Heart left ventricle (tissue), 16 donors: Measurements from ENCODE around the gene JPH2. TPM values are rescaled to one million over a fixed set of nuclear protein-coding genes. Genes with fewer than 3 reads are reported as not detected.

ENCODE experiments used
- ATAC-seq, 4 donors: fragments of 200-7000 bp; cut with Tn5 transposase; one replicate each; pipeline ENCODE4 v1.9.1; 2020 to 2022; ENCODE audit warnings: moderate library complexity in 4 of 4, mild to moderate bottlenecking in 3 of 4, moderate number of reproducible peaks in 1 of 4
- DNase-seq, 5 donors: peaks; one replicate each; pipeline ENCODE4 v3.0.0-alpha.2; 2020
- H3K27ac ChIP-seq, 12 donors: fragments of 200-600 bp; sonication (generic) in 4 of 12; one replicate each; pipeline versions ENCODE4 v1.5.0 to v1.8.0; 2016 to 2022; ENCODE audit warnings: mild to moderate bottlenecking in 2 of 12
- H3K27me3 ChIP-seq, 9 donors: fragments of 200-600 bp; sonication (generic) in 2 of 9; one replicate each; pipeline versions ENCODE4 v1.5.1 to v1.8.0; 2016 to 2022; ENCODE audit warnings: mild to moderate bottlenecking in 3 of 9
- H3K36me3 ChIP-seq, 9 donors: fragments of 200-600 bp; sonication (generic) in 2 of 9; one replicate each; pipeline versions ENCODE4 v1.5.0 to v1.8.0; 2018 to 2022; ENCODE audit warnings: mild to moderate bottlenecking in 2 of 9
- H3K4me1 ChIP-seq, 12 donors: fragments of 200-600 bp; sonication (generic) in 4 of 12; one replicate each; pipeline versions ENCODE4 v1.5.0 to v1.8.0; 2016 to 2022; ENCODE audit warnings: mild to moderate bottlenecking in 3 of 12
- H3K4me3 ChIP-seq, 12 donors: fragments of 200-600 bp; sonication (generic) in 4 of 12; one replicate each; pipeline versions ENCODE4 v1.5.0 to v1.8.0; 2017 to 2022; ENCODE audit warnings: mild to moderate bottlenecking in 9 of 12, moderate library complexity in 4 of 12
- H3K9me3 ChIP-seq, 12 donors: fragments of 200-600 bp; sonication (generic) in 4 of 12; one replicate each; pipeline versions ENCODE4 v1.5.0 to v1.8.0; 2016 to 2022; ENCODE audit warnings: mild to moderate bottlenecking in 1 of 12
- POLR2A ChIP-seq, 2 donors: fragments of 450-650 bp; IDR thresholded peaks; one replicate each; pipeline ENCODE4 v1.6.1; 2017; ENCODE audit warnings: antibody characterized with exemption in 2 of 2, mild to moderate bottlenecking in 2 of 2, moderate library complexity in 2 of 2
- WGBS, 4 donors: extraction: QIAGEN DNeasy Blood & Tissue Kit in 2 of 4; methylation state at CpG; one replicate each; pipeline versions ENCODE4 v1.1.5 to v1.1.7; 2013 to 2018; 5-methylcytosine and 5-hydroxymethylcytosine counted together
- intact Hi-C, 10 donors: fragments of 100-400 bp; cut with DNase I; formaldehyde crosslinking; loops; one replicate each; pipeline versions ENCODE4 v1.11.1 to v1.14.2; 2022
- polyA plus RNA-seq, 2 donors: library from polyadenylated mRNA; stranded (reverse); fragments of 200-250 nt; gene quantifications; one replicate each; pipeline ENCODE4 v1.2.3, GENCODE V29; 2013
- total RNA-seq, 9 donors: library from RNA; depleted of rRNA in 2 of 9; stranded (reverse); fragments of >200 nt in 2 of 9; fragmentation: NEBNext Ultra II Directional in 3 of 9; extraction: Animal tissue kit (Norgen Biotek cat#: 25700) in 3 of 9; gene quantifications; one replicate each; pipeline versions ENCODE4 v1.1.0 to v1.2.4, GENCODE V29; 2016 to 2023
- TF ChIP-seq, protein P1 (sequence below), 12 donors: fragments of 200-600 bp; sonication (generic) in 4 of 12; IDR thresholded peaks; one replicate each; pipeline versions ENCODE4 v1.5.0 to v1.8.0; 2018 to 2022; ENCODE audit warnings: antibody characterized with exemption in 12 of 12, mild to moderate bottlenecking in 5 of 12
- donor health status: ischemic (EF 13 %, LVEDD 7.1; RV severe dilation, severe dysfunction).
- donor health status: healthy with polysubstance abuse.
- donor health status: DM: no; HTN: yes; CAD: no.
- donor health status: DM: no; HTN: no; CAD: no.
- donor health status: ischemic (EF 25% LVEDD 6.9; RV normal size, moderate dysfunction).
- donor health status: ischemic (EF 25% LVEDD 5.7; RV mildly dilated, moderate dysfunction).
- donor health status: healthy.
- donor health status: DM: yes; HTN: yes; CAD: no.
- donor health status: ischemic (EF 35%, LVEDD 5.7; RV mildly dilated, moderate dysfunction).
- donor health status: nonischemic (EF 11% LVEDD 7.7; RV severe dilation, severe dysfunction).
- donor health status: DM: yes; HTN: yes; CAD: no.
- donor health status: PGD.
- donor health status: ischemic (EF 29% LVEDD 5.4; RV normal size, mild dysfunction).
- donor health status: nonischemic (EF 23%, LVEDD 6.1; RV moderate dilation, normal function).

Gene JPH2
- total and polyA plus RNA-seq, 11 donors, result 99.5 to 219 (median 155) TPM

DNA sequence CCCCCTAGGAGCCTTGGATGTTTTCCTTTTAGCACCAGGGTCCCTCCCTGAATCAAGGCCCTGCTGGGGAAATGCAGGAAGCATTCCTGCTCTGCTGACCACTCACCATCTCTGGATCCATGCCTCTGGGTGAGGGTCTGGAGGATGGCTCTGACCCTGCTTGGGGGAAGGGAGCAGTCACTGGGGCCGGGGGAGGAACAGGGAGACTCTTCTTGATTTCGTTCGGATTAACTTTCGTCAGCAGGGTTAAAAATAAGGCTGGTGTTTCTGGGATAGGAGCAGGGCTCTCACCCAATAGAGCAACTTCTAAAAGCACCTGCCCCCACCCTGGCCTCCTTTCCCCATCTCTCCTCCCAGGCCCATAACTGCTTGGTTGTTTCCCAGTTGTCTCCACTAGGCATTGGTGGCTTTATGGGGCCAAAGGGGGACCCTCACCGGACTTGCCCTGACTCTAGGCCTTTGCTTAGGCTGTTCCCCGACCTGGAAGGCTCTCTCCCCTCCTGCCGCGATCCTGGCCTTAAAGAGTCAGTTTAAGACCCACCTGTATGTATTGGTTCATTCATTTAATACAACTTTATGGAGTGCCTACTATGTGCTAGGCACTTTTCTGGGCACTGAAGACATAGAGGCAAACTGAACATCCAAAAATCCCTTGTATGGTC is 63.0 kb downstream of the JPH2 start:
- no peaks in the 10 kb centered on the region for H3K27me3 ChIP-seq
- peaks cover 0 to 64% (median 11%) of the 10 kb centered on the region in 12 donors for H3K4me1 ChIP-seq
- peak in 2 of 4 donors; percentile 43 to 45 for ATAC-seq
- H3K9me3 ChIP-seq, result no peaks in the 10 kb centered on the region
- no peak overlapping the region for H3K4me3 ChIP-seq
- peak overlapping the region in 9 of 12 donors; percentile 1 to 75 (median 56) for H3K27ac ChIP-seq
- intact Hi-C loops, result no loop called here
- DNase-seq, result no peak
- peaks cover 0 to 4% (median 0%) of the 10 kb centered on the region in 9 donors for H3K36me3 ChIP-seq
- TF ChIP-seq, protein P1, sequence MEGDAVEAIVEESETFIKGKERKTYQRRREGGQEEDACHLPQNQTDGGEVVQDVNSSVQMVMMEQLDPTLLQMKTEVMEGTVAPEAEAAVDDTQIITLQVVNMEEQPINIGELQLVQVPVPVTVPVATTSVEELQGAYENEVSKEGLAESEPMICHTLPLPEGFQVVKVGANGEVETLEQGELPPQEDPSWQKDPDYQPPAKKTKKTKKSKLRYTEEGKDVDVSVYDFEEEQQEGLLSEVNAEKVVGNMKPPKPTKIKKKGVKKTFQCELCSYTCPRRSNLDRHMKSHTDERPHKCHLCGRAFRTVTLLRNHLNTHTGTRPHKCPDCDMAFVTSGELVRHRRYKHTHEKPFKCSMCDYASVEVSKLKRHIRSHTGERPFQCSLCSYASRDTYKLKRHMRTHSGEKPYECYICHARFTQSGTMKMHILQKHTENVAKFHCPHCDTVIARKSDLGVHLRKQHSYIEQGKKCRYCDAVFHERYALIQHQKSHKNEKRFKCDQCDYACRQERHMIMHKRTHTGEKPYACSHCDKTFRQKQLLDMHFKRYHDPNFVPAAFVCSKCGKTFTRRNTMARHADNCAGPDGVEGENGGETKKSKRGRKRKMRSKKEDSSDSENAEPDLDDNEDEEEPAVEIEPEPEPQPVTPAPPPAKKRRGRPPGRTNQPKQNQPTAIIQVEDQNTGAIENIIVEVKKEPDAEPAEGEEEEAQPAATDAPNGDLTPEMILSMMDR (IDR thresholded peaks at IDR 0.05), result no peak
- no peak for TF ChIP-seq POLR2A (IDR thresholded peaks at IDR 0.05)
- 71 to 88% (median 75%) methylated on average over 8 of the region's 8 CpGs for WGBS, 4 donors

DNA sequence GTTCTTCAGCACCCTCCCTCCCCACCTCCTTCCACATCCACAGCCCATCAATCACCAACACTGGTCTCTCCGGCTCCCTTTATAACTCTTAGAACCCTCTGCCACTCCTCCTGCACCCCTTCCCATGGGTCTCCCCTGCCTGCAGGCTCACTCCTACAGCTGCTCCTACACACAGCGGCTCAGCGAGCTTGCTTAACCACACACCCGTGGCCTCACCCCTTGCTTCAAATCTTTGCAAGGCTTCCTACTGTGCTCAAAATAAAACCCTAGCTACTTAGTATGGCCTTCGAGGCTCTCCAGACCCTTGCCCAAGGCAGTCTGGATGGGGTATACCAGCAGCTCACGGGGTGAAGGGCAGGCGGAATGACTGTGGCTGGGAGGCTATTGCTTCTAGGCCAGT is 63.7 kb downstream of the JPH2 start:
- H3K36me3 ChIP-seq, result peaks cover 0 to 4% (median 0%) of the 10 kb centered on the region in 9 donors
- H3K27ac ChIP-seq, result peak overlapping the region in 9 of 12 donors; percentile 1 to 75 (median 56)
- H3K4me3 ChIP-seq, result no peak overlapping the region
- WGBS, 4 donors, result 50 to 65% (median 63%) methylated on average over 7 of the region's 7 CpGs
- H3K27me3 ChIP-seq, result no peaks in the 10 kb centered on the region
- no peaks in the 10 kb centered on the region for H3K9me3 ChIP-seq
- peak in 1 of 5 donors; percentile 8 for DNase-seq
- H3K4me1 ChIP-seq, result peaks cover 0 to 68% (median 11%) of the 10 kb centered on the region in 12 donors
- intact Hi-C loops, result no loop called here
- ATAC-seq, result peak in 2 of 4 donors; percentile 13 to 23
- TF ChIP-seq POLR2A (IDR thresholded peaks at IDR 0.05), result no peak
- TF ChIP-seq, protein P1 (IDR thresholded peaks at IDR 0.05), result no peak

DNA sequence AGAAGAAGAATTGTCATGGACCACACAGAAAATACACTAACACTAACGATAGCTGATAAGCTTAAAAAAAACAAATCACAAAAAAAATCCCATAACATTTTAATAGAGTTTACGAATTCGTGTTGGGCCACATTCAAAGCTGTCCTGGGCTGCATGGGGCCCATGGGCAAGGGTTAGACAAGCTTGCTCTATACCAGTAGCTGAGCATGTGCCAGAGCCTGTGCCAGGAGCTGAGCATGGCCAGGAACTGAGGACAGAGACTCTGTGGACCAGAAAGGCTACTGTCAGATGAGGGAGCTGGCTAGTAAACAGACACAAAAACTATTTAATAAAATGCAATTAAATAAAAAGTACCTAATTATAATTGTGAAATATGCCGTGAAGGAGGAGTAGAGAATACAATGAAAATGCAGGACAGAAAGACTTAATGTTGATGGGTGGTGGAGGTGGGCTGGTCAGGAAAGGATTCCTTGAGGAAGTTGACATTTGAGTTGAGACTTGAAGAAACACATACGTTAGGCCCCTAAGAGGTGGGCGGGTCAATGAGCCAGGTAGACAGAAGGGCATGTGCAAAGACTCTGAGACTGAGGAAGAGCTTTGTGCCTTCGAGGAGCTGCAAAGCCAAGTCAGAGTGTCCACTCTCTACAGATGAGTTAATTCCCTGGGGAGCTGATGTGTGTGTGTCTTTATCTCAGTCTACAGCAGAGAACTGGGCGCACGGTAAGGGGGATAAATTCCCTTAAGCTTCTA is 66.1 kb downstream of the JPH2 start:
- H3K4me1 ChIP-seq, result peaks cover 0 to 86% (median 12%) of the 10 kb centered on the region in 12 donors
- no peaks in the 10 kb centered on the region for H3K9me3 ChIP-seq
- DNase-seq, result no peak
- no peak for TF ChIP-seq POLR2A (IDR thresholded peaks at IDR 0.05)
- TF ChIP-seq, protein P1 (IDR thresholded peaks at IDR 0.05), result no peak
- intact Hi-C loops, result no loop called here
- ATAC-seq, result no peak
- H3K36me3 ChIP-seq, result peaks cover 0 to 15% (median 0%) of the 10 kb centered on the region in 9 donors
- peak overlapping the region in 5 of 12 donors; percentile 23 to 75 (median 44) for H3K27ac ChIP-seq
- 52 to 59% (median 55%) methylated on average over 9 of the region's 9 CpGs for WGBS, 4 donors
- no peak overlapping the region for H3K4me3 ChIP-seq
- peaks cover 0 to 7% (median 0%) of the 10 kb centered on the region in 9 donors for H3K27me3 ChIP-seq
